Liver (tissue), 9 donors: ENCODE measurements around the gene SLC24A3. TPM values are rescaled to one million over a fixed set of nuclear protein-coding genes. Genes with fewer than 3 reads are reported as not detected.

Experiments used
- DNase-seq: peaks from one replicate; pipeline ENCODE4 v3.0.0-alpha.2; 2017; ENCODE audit warnings: low spot score
- H3K27ac ChIP-seq, 2 donors: one replicate each; pipeline ENCODE4 v1.7.0; 2013; ENCODE audit warnings: inconsistent platforms in 2 of 2, low read length in 2 of 2, control low read depth in 1 of 2, low read depth in 1 of 2, mild to moderate bottlenecking in 1 of 2
- H3K27me3 ChIP-seq, 4 donors: one replicate each; pipeline versions ENCODE4 v1.6.1 to v1.7.0; 2013; ENCODE audit warnings: low read length in 3 of 4, inconsistent platforms in 1 of 4, mild to moderate bottlenecking in 1 of 4, moderate library complexity in 1 of 4; ENCODE audit not compliant: control insufficient read depth in 4 of 4, insufficient read depth in 4 of 4
- H3K36me3 ChIP-seq, 4 donors: one replicate each; pipeline versions ENCODE4 v1.6.1 to v1.7.0; 2013; ENCODE audit warnings: low read length in 3 of 4, mild to moderate bottlenecking in 3 of 4, low read depth in 1 of 4, moderate library complexity in 1 of 4; ENCODE audit not compliant: control insufficient read depth in 4 of 4, insufficient read depth in 3 of 4
- H3K4me1 ChIP-seq, 4 donors: one replicate each; pipeline versions ENCODE4 v1.6.1 to v1.7.0; 2013; ENCODE audit warnings: low read length in 3 of 4, mild to moderate bottlenecking in 3 of 4, moderate library complexity in 1 of 4; ENCODE audit not compliant: control insufficient read depth in 4 of 4, insufficient read depth in 4 of 4
- H3K4me3 ChIP-seq, 3 donors: one replicate each; pipeline versions ENCODE4 v1.6.1 to v1.7.0; 2013; ENCODE audit warnings: low read length in 3 of 3, control low read depth in 1 of 3, low read depth in 1 of 3, mild to moderate bottlenecking in 1 of 3
- H3K9ac ChIP-seq, 2 donors: one replicate each; pipeline ENCODE4 v1.7.0; 2013; ENCODE audit warnings: low read length in 2 of 2, mild to moderate bottlenecking in 2 of 2, moderate library complexity in 2 of 2, control low read depth in 1 of 2, low read depth in 1 of 2
- H3K9me3 ChIP-seq, 4 donors: one replicate each; pipeline versions ENCODE4 v1.6.1 to v1.7.0; 2013; ENCODE audit warnings: low read length in 3 of 4; ENCODE audit not compliant: control insufficient read depth in 4 of 4
- EGR1 ChIP-seq, 2 donors: IDR thresholded peaks; 2 replicates each; pipeline ENCODE4 v1.6.1; 2016 to 2018; ENCODE audit warnings: antibody characterized with exemption in 2 of 2, low read depth in 2 of 2
- FOXA1 ChIP-seq: IDR thresholded peaks from 2 replicates; pipeline ENCODE4 v1.6.1; 2016; ENCODE audit warnings: antibody characterized with exemption
- FOXA2 ChIP-seq: IDR thresholded peaks from 2 replicates; pipeline ENCODE4 v1.6.1; 2016; ENCODE audit warnings: antibody characterized with exemption
- GABPA ChIP-seq, 2 donors: IDR thresholded peaks in 1 of 2; conservative IDR thresholded peaks in 1 of 2; 2 replicates each; pipeline ENCODE4 v1.6.1; 2016; ENCODE audit warnings: antibody characterized with exemption in 2 of 2, mild to moderate bottlenecking in 1 of 2, moderate library complexity in 1 of 2
- HNF4A ChIP-seq, 2 donors: conservative IDR thresholded peaks; 2 replicates each; pipeline ENCODE4 v1.6.1; 2016; ENCODE audit warnings: antibody characterized with exemption in 2 of 2, mild to moderate bottlenecking in 2 of 2
- HNF4G ChIP-seq: IDR thresholded peaks from 2 replicates; pipeline ENCODE4 v1.6.1; 2016; ENCODE audit warnings: antibody characterized with exemption
- JUND ChIP-seq, 2 donors: IDR thresholded peaks; 2 replicates each; pipeline ENCODE4 v1.6.1; 2016; ENCODE audit warnings: antibody characterized with exemption in 2 of 2
- RAD21 ChIP-seq, 2 donors: IDR thresholded peaks; 2 replicates each; pipeline ENCODE4 v1.6.1; 2016; ENCODE audit warnings: antibody characterized with exemption in 2 of 2, mild to moderate bottlenecking in 2 of 2
- RXRA ChIP-seq, 2 donors: IDR thresholded peaks; 2 replicates each; pipeline ENCODE4 v1.6.1; 2017 to 2018; ENCODE audit warnings: antibody characterized with exemption in 2 of 2, mild to moderate bottlenecking in 1 of 2
- SP1 ChIP-seq: IDR thresholded peaks from 2 replicates; pipeline ENCODE4 v1.6.1; 2018; ENCODE audit warnings: antibody characterized with exemption, mild to moderate bottlenecking
- WGBS: extraction: QIAGEN DNeasy Blood & Tissue Kit; methylation state at CpG from one replicate; pipeline ENCODE4 v1.1.7; 2013; 5-methylcytosine and 5-hydroxymethylcytosine counted together
- polyA plus RNA-seq, 2 donors: library from polyadenylated mRNA; stranded (reverse) in 1 of 2; unstranded in 1 of 2; fragments of 200-250 nt in 1 of 2; fragments of >200 nt in 1 of 2; fragmentation: Nextera tagmentation in 1 of 2; extraction: Ambion mirVana in 1 of 2; gene quantifications; one replicate each; pipeline versions ENCODE4 v1.2.1 to v1.2.3, GENCODE V29; 2013 to 2015
- total RNA-seq, 2 donors: library from RNA; depleted of rRNA; stranded (reverse); fragments of >200 nt; gene quantifications; one replicate each; pipeline ENCODE4 v1.2.3, GENCODE V29; 2014
- TF ChIP-seq, protein P1 (sequence below): fragments of 150-350 bp; IDR thresholded peaks from 2 replicates; pipeline ENCODE4 v1.5.1; 2017; ENCODE audit warnings: improper control_type of control experiment, low read depth, low read length; ENCODE audit not compliant: missing input control
- TF ChIP-seq, protein P2 (sequence below): IDR thresholded peaks from 2 replicates; pipeline ENCODE4 v1.6.1; 2016; ENCODE audit warnings: antibody characterized with exemption
- TF ChIP-seq, protein P3 (sequence below): IDR thresholded peaks from 2 replicates; pipeline ENCODE4 v1.6.1; 2016; ENCODE audit warnings: antibody characterized with exemption
- TF ChIP-seq, protein P4 (sequence below): IDR thresholded peaks from 2 replicates; pipeline ENCODE4 v1.6.1; 2016; ENCODE audit warnings: antibody characterized with exemption
- donor health status: healthy.
- donor health status: healthy.
- donor health status: healthy.
- donor health status: healthy.
- donor health status: healthy.

Gene SLC24A3
- total and polyA plus RNA-seq, 4 donors, result 0.28 to 1.8 (median 0.46) TPM

DNA sequence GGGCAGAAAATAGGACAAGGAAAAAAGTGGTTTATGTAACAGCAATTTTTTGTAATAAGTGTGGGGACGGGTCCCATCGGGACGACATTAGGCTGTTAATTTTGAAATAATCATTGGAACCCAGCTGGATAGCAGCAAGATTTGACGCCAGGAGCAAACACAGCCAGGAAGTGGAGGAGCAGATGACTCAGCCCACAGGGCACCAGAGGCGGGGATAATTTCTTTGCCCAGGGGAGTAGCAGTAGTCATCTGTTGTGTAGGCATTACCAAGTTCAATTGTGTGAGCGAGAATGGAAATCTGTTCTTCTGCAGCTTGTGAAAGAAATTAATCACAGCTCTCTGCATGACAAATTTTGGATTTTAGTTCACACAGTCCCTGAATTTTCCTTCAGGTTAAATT, 523.0 kb downstream of the SLC24A3 start:
- 62% methylated on average over 6 of the region's 6 CpGs for WGBS
- H3K36me3 ChIP-seq, result no peaks in the 10 kb centered on the region
- DNase-seq, result no peak
- H3K27me3 ChIP-seq, result peaks cover 0 to 3% (median 0%) of the 10 kb centered on the region in 4 donors
- TF ChIP-seq HNF4G, result no peak
- peak; percentile 29 to 53 for TF ChIP-seq JUND (IDR thresholded peaks at IDR 0.05)
- no peaks in the 10 kb centered on the region for H3K4me1 ChIP-seq
- no peak overlapping the region for H3K9ac ChIP-seq
- H3K9me3 ChIP-seq, result no peaks in the 10 kb centered on the region
- no peak overlapping the region for H3K27ac ChIP-seq
- no peak overlapping the region for H3K4me3 ChIP-seq

DNA sequence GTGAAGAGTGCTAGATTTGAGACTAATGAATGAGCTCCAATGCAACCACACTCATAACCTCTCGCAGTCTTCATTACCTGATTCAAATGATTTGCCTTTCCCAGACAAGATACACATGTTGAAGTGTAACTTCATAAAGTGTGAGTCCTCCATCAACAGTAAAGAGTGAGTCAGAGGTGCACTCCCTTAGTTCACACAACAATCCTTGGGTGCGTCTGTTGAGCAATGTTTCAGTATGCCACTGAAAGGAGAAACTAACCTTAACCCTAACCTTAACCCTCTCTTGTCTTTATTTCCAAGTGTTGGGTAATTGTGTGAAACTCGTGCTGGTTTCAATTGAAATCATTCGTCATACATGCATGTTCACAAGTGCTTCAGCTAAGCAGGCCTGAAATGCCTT, 524.6 kb downstream of the SLC24A3 start:
- WGBS, result 70% methylated on average over 4 of the region's 4 CpGs
- DNase-seq, result no peak
- Histone ChIP-seq H3K9me3 (no peaks in the 10 kb centered on the region), H3K4me1 (no peaks in the 10 kb centered on the region), H3K27ac (no peak overlapping the region), H3K9ac (no peak overlapping the region), H3K4me3 (no peak overlapping the region), H3K36me3 (no peaks in the 10 kb centered on the region), H3K27me3 (peaks cover 0 to 3% (median 0%) of the 10 kb centered on the region in 4 donors)
- no peak for TF ChIP-seq EGR1 (IDR thresholded peaks at IDR 0.05; ENCODE audit: low read depth in 2 of 2)
- TF ChIP-seq FOXA1, result no peak
- TF ChIP-seq FOXA2, result no peak
- TF ChIP-seq, protein P1, sequence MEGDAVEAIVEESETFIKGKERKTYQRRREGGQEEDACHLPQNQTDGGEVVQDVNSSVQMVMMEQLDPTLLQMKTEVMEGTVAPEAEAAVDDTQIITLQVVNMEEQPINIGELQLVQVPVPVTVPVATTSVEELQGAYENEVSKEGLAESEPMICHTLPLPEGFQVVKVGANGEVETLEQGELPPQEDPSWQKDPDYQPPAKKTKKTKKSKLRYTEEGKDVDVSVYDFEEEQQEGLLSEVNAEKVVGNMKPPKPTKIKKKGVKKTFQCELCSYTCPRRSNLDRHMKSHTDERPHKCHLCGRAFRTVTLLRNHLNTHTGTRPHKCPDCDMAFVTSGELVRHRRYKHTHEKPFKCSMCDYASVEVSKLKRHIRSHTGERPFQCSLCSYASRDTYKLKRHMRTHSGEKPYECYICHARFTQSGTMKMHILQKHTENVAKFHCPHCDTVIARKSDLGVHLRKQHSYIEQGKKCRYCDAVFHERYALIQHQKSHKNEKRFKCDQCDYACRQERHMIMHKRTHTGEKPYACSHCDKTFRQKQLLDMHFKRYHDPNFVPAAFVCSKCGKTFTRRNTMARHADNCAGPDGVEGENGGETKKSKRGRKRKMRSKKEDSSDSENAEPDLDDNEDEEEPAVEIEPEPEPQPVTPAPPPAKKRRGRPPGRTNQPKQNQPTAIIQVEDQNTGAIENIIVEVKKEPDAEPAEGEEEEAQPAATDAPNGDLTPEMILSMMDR, result no peak
- no peak for TF ChIP-seq HNF4G
- TF ChIP-seq, protein P2, sequence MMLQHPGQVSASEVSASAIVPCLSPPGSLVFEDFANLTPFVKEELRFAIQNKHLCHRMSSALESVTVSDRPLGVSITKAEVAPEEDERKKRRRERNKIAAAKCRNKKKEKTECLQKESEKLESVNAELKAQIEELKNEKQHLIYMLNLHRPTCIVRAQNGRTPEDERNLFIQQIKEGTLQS, result no peak
- TF ChIP-seq SP1, result no peak
- TF ChIP-seq, protein P3, sequence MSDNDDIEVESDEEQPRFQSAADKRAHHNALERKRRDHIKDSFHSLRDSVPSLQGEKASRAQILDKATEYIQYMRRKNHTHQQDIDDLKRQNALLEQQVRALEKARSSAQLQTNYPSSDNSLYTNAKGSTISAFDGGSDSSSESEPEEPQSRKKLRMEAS, result no peak
- no peak for TF ChIP-seq GABPA (IDR thresholded peaks at IDR 0.05 in 1 of 2, conservative IDR thresholded peaks at IDR 0.05 in 1 of 2)
- TF ChIP-seq HNF4A (conservative IDR thresholded peaks at IDR 0.05), result no peak
- TF ChIP-seq, protein P4, sequence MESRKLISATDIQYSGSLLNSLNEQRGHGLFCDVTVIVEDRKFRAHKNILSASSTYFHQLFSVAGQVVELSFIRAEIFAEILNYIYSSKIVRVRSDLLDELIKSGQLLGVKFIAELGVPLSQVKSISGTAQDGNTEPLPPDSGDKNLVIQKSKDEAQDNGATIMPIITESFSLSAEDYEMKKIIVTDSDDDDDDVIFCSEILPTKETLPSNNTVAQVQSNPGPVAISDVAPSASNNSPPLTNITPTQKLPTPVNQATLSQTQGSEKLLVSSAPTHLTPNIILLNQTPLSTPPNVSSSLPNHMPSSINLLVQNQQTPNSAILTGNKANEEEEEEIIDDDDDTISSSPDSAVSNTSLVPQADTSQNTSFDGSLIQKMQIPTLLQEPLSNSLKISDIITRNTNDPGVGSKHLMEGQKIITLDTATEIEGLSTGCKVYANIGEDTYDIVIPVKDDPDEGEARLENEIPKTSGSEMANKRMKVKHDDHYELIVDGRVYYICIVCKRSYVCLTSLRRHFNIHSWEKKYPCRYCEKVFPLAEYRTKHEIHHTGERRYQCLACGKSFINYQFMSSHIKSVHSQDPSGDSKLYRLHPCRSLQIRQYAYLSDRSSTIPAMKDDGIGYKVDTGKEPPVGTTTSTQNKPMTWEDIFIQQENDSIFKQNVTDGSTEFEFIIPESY, result no peak
- no peak for TF ChIP-seq RXRA (IDR thresholded peaks at IDR 0.05)
- no peak for TF ChIP-seq RAD21 (IDR thresholded peaks at IDR 0.05)
- TF ChIP-seq JUND (IDR thresholded peaks at IDR 0.05), result no peak

DNA sequence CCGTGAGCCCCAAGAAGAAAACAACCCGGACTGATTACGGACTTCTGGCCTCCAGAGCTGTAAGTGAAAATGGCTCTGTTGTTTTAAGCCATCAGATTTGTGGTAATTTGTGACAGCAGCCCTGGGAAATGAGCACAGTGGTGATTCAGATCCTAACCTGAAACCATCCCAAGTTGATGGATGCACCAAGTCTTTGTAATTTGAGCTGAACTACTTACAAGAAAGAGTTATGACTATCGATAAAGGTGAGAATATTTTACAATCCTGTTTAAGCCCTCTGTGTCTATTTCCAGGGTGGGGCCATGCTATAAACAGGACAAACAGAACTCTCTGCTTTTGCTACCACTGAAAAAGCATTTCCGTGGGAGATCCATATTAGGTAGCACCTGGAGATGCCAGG, 526.5 kb downstream of the SLC24A3 start:
- WGBS, result 87% methylated on average over 5 of the region's 5 CpGs
- Histone ChIP-seq H3K36me3 (no peaks in the 10 kb centered on the region), H3K27me3 (peaks cover 0 to 3% (median 0%) of the 10 kb centered on the region in 4 donors), H3K4me1 (no peaks in the 10 kb centered on the region), H3K9me3 (no peaks in the 10 kb centered on the region), H3K9ac (no peak overlapping the region), H3K4me3 (no peak overlapping the region), H3K27ac (no peak overlapping the region)
- peak; percentile 6 for DNase-seq
- no peak for TF ChIP-seq RXRA (IDR thresholded peaks at IDR 0.05)
